ENCODE measurements around the gene PRKCE. TPM values are rescaled to one million over a fixed set of nuclear protein-coding genes. Genes with fewer than 3 reads are reported as not detected.

PRKCE gene
- total RNA-seq, 1 donor from 2014 or later = 34.1 TPM

DNA sequence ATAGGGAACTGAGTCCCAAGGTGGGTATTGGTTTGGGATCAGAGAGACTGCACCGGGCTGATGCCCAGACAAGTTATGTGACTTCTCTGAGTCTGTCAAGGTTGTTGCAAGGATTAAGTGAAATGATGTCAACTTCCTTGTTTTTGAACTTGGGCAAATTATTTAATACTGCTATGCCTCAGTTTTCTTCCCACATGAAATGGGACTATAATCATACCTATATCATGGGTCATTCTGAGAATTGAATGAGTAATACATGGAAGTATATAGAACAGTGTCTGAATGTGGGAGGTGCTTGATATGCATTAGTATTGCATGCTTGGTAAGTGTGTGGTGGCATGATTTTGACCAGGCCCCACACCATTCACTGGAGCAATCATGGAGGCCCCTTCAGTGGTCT is 99.0 kb downstream of the PRKCE start:
- no peak for DNase-seq (ENCODE audit: low spot score)

DNA sequence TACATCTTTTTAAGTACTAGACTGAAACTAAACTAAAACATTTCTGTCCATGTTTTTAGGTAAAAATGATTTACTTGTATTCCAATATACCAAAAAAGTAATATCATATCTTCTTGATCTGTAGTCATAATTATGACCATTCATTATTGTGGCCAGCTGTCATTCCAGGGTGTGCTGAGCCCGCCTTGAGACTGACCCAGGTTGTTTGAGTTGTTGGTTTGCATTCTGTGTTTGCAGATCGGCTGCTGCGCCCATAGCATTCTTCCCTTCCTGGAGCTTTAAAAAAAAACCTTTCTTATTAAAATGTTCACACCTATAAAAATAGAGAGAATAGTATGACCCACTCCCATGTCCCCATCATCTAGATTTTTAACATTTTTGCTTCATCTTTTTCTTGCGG is 101.9 kb downstream of the PRKCE start:
- DNase-seq (ENCODE audit: low spot score) = no peak

DNA sequence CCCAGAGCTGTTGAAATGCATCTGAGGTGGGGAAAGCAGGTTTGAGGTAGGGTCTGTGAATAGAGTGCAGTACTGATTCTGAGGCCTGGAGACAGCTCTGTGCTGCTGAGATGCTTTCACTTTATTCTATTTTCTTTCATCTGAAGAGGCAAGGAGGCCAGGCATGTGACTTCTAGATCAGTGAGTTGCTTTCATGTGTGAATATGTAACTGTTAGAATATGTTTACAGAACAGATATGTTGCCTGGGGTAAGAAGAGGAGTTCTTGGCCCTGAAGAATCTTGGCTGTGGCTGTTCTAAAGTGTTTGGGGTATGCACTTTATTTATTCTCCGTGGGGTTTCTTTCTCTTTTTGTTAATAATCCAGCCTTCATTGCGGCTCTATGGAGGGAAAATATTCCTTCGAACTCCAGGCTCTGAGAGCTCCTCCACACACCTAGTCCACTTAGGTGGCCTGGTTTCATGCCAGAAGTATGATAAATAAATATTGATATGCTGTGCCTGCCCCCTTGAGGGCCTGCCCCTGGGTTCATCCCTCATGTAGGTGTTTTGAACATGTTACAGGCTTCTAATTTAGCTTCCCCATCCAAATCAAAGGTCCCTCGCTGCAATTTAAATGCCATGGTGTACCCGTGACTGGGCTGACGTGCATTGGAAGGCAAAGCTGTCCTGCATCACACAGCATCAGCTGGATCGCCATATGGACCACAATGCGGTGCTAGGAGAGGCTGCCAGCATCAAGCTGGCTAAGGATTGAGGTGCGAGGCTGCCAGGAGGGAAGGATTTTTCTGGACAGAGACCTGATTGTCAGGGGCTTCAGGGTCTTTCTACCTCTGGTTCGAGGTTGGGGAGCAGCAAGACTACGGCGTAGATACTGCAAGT is 102.9 kb downstream of the PRKCE start:
- no peak for DNase-seq (ENCODE audit: low spot score)

DNA sequence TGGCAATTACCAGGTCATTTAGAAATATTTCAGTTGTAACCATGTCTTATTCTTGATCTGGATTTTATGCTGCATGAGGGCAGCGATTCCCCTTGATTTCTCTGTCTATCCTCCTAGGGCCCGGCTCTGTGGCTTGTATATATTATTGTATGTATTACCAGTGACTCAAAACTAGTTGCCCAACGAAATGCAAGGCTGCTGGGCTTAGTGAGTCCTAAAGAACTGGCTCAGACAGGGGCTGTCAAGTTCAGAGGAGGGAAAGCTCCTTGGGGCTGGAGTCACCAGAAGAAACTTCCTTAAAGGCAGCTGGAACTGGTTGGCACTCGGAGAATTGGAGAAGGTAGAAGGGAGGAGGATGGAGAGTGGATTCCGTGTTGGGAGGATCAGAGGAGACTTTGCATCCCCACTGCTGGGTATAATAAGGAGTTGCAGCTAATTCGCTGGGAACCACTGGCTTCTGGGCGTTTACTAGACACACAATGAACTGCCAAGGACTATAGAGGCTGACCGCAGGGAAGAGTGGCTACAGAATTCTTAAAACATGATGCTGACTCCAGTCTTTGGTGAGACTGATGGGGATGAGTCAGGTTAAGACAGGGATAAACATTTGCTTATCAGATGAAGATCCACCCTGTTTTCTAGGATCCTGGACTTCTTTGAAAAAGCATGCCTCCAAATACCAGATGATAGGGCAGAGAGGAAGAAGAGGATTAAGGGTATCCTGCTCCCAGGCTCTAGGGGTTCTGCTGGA is 104.3 kb downstream of the PRKCE start:
- DNase-seq (ENCODE audit: low spot score) = no peak

GRCh38 chr2:45758018-45758417 is 106.5 kb downstream of the PRKCE start:
- no peak for DNase-seq (ENCODE audit: low spot score)

- no peak for DNase-seq (ENCODE audit: low spot score)
These were observed 107.9 kb downstream of the PRKCE start for GRCh38 chr2:45759310-45759851.

GRCh38 chr2:45761635-45762034 is 110.2 kb downstream of the PRKCE start:
- DNase-seq (ENCODE audit: low spot score) = no peak

DNA sequence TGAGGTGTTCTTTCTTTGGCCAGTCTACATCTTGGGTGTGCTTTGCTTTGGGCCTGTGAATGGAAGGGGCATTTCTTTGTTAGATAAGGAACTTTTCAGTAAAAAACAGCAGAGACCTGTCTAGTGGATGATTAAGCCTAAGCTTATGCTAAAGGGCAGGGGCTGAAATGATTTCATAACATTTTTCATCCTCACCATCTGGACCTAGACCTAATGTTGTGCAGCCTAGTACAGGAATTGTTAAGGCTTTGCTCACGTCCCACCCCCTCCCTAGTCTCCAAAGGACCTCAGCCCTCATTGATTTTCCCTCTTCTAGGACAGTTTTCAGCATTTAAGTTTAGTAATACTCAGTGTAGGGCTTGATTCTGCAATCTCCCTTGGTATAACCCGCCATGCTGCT is 111.8 kb downstream of the PRKCE start:
- DNase-seq (ENCODE audit: low spot score) = no peak

- no peak for DNase-seq (ENCODE audit: low spot score)
These were observed 112.3 kb downstream of the PRKCE start for GRCh38 chr2:45763797-45764196.

DNA sequence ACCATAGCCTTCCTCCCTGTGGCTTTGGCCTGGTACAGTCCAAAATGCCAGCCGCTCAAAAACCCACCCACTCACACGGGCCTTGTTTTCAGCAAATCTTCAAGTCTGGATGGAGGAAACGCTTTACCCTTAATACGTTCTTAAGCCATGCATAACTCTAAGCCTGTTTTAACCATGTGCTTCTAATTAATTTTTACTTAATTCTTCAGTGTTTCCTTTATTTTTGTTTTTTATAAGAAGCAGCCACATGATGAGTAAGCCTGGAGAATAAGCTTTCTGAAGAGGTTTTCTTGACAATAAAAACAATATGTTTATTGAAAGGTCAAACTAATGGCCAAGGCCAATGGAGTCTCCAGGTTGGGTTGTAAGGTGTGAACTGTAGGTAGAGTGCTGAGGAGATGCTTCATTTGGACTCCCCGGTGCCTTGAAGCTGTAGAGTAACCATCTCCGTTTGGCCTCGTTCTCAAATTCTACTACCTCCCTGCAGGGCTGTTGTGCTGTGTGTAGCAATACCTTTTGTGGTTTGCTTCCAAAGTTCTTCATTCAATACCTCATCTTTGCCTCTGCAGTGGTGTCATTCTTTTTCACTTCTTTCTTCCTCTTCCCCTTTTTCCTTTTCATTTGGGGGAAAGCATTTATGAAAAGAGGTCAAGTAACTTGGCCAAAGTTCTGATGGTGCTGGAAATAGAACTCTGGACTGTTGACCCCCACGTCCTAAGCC is 113.7 kb downstream of the PRKCE start:
- DNase-seq (ENCODE audit: low spot score) = no peak

GRCh38 chr2:45765728-45766254 is 114.3 kb downstream of the PRKCE start:
- no peak for DNase-seq (ENCODE audit: low spot score)

DNA sequence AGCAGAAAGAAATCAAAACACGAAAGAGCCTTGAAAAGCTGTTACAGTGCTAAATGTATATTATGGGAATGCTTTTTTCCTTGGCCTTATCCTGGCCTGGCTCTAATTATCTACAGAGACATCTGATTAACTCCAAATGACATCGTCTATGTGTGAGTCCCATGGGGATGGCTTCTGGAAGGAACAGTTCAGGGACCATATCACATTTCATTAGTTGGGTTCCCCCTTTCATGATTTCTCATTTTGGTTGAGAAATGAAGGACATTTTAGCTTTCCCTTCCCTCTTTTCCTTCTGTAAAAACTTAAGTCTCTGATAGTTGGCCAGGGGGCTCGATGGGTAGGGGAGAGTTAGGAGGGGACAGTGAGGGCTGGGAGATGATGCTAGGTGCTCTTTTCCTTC is 116.7 kb downstream of the PRKCE start:
- no peak for DNase-seq (ENCODE audit: low spot score)

DNA sequence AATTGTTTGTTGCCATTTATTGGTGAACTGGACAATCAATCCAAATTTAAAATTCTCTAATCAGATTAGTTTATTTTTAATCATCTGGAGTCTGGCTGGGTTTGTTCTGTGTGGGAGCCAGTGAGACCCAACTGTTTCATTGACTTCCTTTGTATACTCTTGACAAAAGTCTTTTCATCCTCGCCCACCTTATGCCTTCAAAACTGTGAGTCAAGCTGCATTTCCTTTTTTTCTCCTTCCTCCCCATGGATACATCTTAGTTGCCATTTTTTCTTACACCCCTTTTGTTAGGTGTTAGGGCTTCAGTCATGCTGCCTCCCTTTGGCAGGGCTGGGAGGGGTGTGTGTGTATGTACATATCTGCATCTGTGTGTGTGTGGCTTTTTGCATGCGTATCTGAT is 117.6 kb downstream of the PRKCE start:
- DNase-seq (ENCODE audit: low spot score) = no peak

DNA sequence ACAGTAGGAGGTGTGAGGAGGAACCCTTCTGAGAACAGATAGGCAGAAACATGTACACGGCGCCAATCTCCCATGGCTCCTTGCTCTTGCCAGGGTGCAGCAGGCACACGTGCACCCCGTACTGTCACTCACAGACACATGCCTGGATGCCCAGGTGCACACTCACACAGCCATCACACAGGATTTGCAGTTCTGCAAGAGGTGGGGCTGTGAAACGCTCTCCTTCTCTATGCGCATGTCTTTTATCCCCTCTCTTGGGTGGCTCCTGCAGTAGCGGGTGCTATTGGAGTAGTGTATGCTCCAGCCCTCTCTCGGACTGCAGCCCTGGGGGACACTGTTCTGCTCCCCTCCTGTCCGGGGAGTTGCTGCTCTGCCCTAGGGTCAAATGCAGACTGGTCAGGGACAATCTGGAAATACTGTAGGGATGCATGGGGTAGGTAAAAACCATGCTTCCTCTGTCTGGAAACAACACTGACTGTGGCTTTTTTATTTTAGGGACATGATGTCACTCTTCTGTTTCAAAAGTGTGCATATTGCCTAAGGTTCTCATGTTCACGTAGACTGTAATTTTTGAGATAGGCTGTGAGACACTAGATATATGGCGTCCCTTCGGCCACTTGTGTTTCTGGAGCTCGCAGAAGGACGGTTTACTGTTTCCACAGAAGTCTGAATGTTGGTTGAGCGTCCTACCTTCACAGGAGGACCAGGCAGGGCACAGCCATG is 118.5 kb downstream of the PRKCE start:
- no peak for DNase-seq (ENCODE audit: low spot score)

GRCh38 chr2:45770811-45771210 is 119.3 kb downstream of the PRKCE start:
- DNase-seq (ENCODE audit: low spot score) = no peak

DNA sequence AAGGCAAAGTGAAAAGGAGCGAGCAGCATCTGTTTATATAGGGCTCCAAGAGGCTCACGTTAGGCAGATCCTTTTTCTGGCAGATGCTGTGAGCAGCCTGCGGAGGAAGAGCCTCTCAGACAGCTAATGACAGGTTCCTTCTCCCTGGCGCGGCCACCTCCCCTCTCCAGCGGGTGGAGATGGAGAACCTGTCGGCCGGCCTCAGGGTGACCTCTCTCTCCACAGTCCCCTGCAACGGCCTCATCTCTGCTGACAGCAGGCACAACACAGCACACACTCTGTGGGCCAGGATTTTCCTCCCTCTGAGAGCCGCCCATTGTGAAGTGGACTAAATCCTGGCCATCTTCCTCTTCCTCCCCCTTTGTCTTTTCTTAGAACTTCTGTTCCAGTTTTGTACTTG is 119.8 kb downstream of the PRKCE start:
- DNase-seq (ENCODE audit: low spot score) = no peak

DNA sequence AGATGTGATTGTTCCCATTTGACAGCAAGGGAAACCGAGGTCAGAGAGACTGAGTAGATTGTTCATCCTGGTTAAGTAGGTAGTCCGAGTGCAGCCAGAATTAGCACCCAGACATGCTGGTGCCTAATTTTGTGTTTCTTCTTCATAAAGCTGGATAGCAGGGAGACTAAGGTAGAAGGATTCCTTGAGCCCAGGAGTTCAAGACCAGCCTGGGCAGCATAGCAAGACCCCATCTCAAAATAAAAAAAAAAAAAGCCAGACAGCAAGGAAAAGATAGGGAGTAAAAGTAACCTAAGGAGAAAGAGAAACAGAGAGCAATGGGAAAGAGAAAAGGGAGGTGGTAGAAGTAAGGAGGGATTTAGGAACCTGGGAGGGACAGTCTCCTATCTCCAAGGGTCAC is 120.6 kb downstream of the PRKCE start:
- no peak for DNase-seq (ENCODE audit: low spot score)

GRCh38 chr2:45773909-45774308 is 122.4 kb downstream of the PRKCE start:
- DNase-seq (ENCODE audit: low spot score) = no peak

DNA sequence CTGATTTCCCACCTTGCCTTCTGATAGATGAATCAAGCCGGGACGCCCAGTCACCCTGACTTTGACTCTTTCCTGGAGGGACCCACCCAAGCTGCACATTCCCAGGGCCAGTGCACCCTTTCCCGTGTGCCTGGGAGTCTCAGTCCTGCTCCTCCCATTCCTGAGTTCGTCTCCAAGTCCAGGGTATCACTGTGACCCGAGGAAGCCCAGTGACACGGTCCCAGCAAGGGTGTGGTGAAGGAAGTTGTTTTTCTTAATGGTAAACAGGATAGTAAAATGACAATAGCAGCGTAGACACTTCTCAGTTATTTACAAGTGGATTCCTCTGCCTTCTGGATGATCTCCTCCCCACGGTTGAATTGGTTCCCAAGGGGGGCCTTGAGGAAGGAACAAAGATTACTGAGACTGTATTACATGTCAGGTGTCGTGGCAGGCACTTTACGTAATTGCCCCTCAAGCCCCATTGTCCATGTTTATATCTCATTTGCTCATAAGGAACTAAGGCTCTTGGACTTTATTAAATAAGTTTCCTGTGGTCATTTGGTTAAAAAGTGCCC is 123.3 kb downstream of the PRKCE start:
- DNase-seq (ENCODE audit: low spot score) = no peak

- DNase-seq (ENCODE audit: low spot score) = no peak
These were observed 124.9 kb downstream of the PRKCE start for GRCh38 chr2:45776160-45776955.

Data from mesenteric fat pad (tissue), 1 donor.